Measurements from ENCODE around the gene ZMYND19.
"Not testable (repeated sequence)": the region's sequence is repeated elsewhere in the genome, so short reads cannot be mapped to it uniquely, and the experiment has no call there.

DNA sequence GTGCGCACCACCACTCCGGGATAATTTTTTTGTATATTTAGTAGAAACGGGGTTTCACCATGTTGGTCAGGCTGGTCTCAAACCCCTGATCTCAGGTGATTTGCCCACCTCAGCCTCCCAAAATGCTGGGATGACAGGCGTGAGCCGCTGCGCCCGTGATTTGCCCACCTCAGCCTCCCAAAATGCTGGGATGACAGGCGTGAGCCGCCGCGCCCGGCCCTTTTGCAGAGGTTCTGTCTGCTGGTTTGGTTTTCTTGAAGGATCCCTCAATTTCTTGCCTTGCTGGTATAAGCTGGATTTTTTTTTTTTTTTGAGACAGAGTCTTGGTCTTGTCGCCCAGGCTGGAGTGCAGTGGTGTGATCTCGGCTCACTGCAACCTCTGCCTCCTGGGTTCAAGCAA, 37.1 kb upstream of the ZMYND19 start:
- not testable (repeated sequence) for TF ChIP-seq POLR2A (IDR thresholded peaks at IDR 0.05; ENCODE audit: low read length); GATA1 (IDR thresholded peaks at IDR 0.05; ENCODE audit: low read depth, low read length)
